Left colon (tissue), 2 donors: ENCODE results near the gene BICRAL. TPM values are rescaled to one million over a fixed set of nuclear protein-coding genes. Genes with fewer than 3 reads are reported as not detected.

Source experiments
- ATAC-seq: fragments of 200-7000 bp; cut with Tn5 transposase; one replicate; pipeline ENCODE4 v1.9.1; 2020; ENCODE audit warnings: mild to moderate bottlenecking, moderate library complexity
- DNase-seq, 2 donors: peaks; one replicate each; pipeline ENCODE4 v3.0.0-alpha.2; 2020
- intact Hi-C, 2 donors: fragments of 100-400 bp; cut with DNase I in 1 of 2; cut with micrococcal nuclease in 1 of 2; formaldehyde crosslinking; loops; one replicate each; pipeline versions ENCODE4 v1.11.2 to v1.14.0; 2022; cut with DNase I, micrococcal nuclease
- total RNA-seq, 2 donors: library from RNA; stranded (reverse); fragmentation: NEBNext Ultra II Directional; extraction: Animal tissue kit (Norgen Biotek cat#: 25700); gene quantifications; one replicate each; pipeline ENCODE4 v1.2.1, GENCODE V29; 2021
- donor health status: DM: no; HTN: no; CAD: no.
- donor health status: DM: yes; HTN: yes; CAD: no.

BICRAL gene
- total RNA-seq, 2 donors from 2014 or later = 20.2 to 20.5 TPM

DNA sequence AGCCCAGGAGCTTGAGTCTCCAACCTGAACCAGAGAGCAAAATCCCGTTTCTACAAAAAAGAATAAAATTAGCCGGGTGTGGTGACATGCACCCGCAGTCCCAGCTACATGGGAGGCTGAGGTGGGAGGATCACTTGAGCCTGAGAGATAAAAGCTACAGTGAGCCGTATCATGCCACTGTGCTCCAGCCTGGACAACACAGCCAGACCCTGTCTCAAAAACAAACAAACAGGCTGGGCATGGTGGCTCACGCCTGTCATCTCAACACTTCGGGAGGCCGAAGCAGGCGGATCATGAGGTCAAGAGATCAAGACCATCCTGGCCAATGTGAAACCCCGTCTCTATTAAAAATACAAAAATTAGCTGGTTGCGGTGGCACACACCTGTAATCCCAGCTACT lies 122.6 kb downstream of the BICRAL start:
- intact Hi-C loops = loop anchor here (5.0 to 10.0 kb wide), 3 partner anchors 140 to 240 kb away; no protein-coding TSS in a partner anchor
- ATAC-seq = no peak
- no peak for DNase-seq

DNA sequence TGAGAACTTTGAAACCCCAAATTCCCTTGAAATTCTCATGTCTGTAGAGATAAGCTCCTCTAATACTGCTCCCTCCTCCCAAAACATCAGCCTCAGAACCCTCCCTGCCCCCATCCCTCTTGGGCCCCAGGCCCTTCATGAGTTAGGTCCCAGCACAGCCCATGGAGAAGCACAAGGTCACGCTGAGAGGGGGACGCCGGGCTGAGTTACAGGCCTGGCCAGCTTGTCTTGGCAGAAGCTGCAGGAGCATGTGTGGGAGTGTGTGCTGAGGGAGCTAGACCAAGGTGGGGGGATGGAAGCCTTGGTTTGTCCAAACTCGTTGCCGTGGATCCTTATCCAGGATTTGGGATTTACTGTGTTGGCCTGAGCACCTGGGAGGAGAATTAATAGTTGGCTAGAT lies 125.5 kb downstream of the BICRAL start:
- ATAC-seq (no peak), DNase-seq (no peak)
- intact Hi-C loops = loop anchor here (10.0 kb wide), 2 partner anchors 137 to 237 kb away; no protein-coding TSS in a partner anchor

GRCh38 chr6:42909835-42910234 lies 128.0 kb downstream of the BICRAL start:
- no peak for DNase-seq
- intact Hi-C loops = loop anchor here (10.0 kb wide), 2 partner anchors 135 to 235 kb away; no protein-coding TSS in a partner anchor
- no peak for ATAC-seq

DNA sequence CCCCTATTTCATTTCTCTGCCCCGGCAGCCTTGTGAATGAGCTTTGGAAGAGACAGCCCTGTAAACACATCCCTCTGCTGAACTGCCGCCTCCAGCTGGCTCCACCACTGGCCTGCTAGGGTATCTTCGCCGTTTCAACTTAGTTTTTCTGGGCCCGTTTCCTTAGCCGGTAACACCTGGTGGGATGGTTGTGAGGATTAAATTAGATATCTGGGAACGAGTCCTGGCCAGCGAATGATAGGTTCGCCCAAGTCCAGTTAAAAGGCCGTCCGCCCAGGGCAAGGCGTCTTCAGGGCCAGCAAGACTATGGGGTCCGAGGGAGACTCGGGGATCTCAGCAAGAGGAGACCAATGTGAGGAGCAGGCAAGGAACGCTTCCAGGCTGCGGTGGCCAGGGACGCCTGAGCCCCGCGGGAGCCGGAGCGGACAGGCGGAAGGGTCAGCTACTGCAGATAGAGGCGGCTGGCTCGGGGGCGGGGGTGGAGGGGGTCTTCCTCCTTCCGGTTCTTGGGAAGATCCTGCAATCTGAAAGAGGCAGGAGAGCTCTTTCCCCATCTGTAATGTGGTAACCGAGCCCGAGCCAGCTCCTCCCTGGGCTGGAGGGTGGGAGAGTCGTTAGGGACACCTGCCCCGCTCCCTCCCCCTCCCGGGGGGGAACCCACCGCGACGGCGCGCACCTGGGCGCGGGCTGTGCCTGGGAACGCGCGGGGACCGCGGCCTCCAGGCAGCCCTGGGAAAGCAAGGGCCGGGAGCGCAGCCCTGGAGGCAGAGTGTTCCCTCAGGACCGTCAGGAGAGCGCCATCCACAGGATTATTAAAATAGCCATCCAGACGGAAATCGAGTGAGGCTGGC lies 129.5 kb downstream of the BICRAL start:
- no peak for ATAC-seq
- intact Hi-C loops = no loop called here
- no peak for DNase-seq

GRCh38 chr6:42914546-42914945 lies 132.7 kb downstream of the BICRAL start:
- ATAC-seq (no peak), DNase-seq (no peak)
- intact Hi-C loops = no loop called here

DNA sequence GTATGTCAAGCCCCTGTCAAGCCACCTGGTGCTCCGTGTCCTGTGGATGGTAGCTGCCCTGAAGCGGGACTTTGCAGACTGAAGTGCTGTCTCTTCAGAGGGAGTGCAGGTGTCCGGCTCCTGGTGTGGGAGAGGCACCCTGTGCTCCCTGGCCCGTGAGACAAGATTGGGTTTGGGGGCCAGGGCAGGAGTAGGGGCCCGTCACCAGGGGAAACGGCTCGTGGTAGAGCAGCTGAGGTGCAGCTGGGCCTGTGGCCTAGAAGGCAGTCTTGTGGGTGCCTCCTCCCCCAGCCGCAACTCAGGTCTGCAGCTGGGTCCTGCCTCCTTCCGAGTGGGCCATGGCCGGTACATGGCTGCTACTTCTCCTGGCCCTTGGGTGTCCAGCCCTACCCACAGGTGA lies 133.9 kb downstream of the BICRAL start, which contains the start of gene PTCRA:
Gene PTCRA (plus strand): TSS at position 322 of the 400 bp plus-strand sequence. CDS start 17 bp downstream, at position 339.
- intact Hi-C loops = no loop called here
- DNase-seq (no peak), ATAC-seq (no peak)

DNA sequence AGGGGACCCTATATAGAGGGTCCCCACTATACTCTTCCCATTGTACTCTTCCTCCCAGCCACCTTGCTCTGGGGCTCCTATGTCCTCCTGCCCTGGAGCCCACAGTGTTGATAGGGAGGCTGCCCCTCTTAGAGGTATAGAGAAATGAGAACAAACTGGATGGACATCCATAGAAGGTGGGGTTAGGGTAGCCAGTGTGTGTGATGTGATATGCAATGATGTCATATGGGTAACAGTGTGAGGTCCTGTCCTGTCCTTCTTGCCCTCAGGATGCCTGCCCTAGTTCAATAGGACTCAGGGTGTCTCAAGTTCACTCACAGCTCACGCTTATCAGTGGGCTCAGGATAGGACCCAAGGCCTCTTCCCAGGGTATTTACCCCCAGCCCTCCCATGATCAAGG lies 134.4 kb downstream of the BICRAL start:
- DNase-seq = no peak
- intact Hi-C loops = no loop called here
- ATAC-seq = no peak

Other genes starting within 250 kb of the BICRAL start
- gene UBR2, start 218.0 kb upstream of the BICRAL start, total RNA-seq = 10 to 100 TPM; 39.0 to 46.5 TPM
- under 1 TPM; 0.40 to 0.67 TPM for gene PRPH2, start 59.5 kb upstream of the BICRAL start, total RNA-seq
- 10 to 100 TPM; 21.3 to 26.4 TPM for gene TBCC, start 35.9 kb upstream of the BICRAL start, total RNA-seq
- 10 to 100 TPM; 43.7 to 50.4 TPM for gene RPL7L1, start 97.6 kb downstream of the BICRAL start, total RNA-seq
- not detected for gene PTCRA, start 134.0 kb downstream of the BICRAL start, total RNA-seq
- gene CNPY3, start 147.4 kb downstream of the BICRAL start, total RNA-seq = 10 to 100 TPM; 19.6 to 25.9 TPM
- under 1 TPM in 1 of 2 donors, not detected in 1; 0.37 TPM for gene GNMT, start 178.7 kb downstream of the BICRAL start, total RNA-seq
- gene PEX6, start 197.1 kb downstream of the BICRAL start, total RNA-seq = 10 to 100 TPM; 22.4 to 26.9 TPM
- 10 to 100 TPM; 33.7 to 36.4 TPM for gene PPP2R5D, start 202.5 kb downstream of the BICRAL start, total RNA-seq
- gene MEA1, start 231.9 kb downstream of the BICRAL start, total RNA-seq = 10 to 100 TPM; 35.8 to 43.6 TPM
- 10 to 100 TPM; 43.8 to 59.0 TPM for gene KLHDC3, start 232.2 kb downstream of the BICRAL start, total RNA-seq
- 10 to 100 TPM; 33.6 to 45.8 TPM for gene RRP36, start 239.6 kb downstream of the BICRAL start, total RNA-seq